Activated CD4-positive, alpha-beta T cell treated with anti-CD3 and anti-CD28 coated beads for 36 hours (primary cell): ENCODE measurements around the gene KLF13. TPM values are rescaled to one million over a fixed set of nuclear protein-coding genes. Genes with fewer than 3 reads are reported as not detected.
A peak's percentile ranks its signal among the peaks of the same experiment; 100 is the strongest.

ENCODE experiments used
- ATAC-seq: fragments of 200-7000 bp; cut with Tn5 transposase; one replicate; pipeline ENCODE4 v1.10.0; 2021; ENCODE audit warnings: mild to moderate bottlenecking, moderate library complexity
- CTCF ChIA-PET: fragments of 350-600 bp; sonication (Branson Sonifier 250); formaldehyde crosslinking; loops from one replicate; lab custom pipeline; 2021; ENCODE audit warnings: antibody characterized with exemption; lab: Charles Lee
- POLR2A ChIA-PET: fragments of 350-600 bp; sonication (Branson Sonifier 250); formaldehyde crosslinking; loops from one replicate; lab custom pipeline; 2021; ENCODE audit warnings: antibody characterized with exemption, inconsistent platforms; lab: Charles Lee
- DNase-seq: peaks from one replicate; pipeline ENCODE4 v3.0.0-alpha.2; 2020
- H3K27ac Mint-ChIP-seq: one replicate; pipeline ENCODE4 v1.8.0; 2021; ENCODE audit warnings: mixed read lengths
- H3K27me3 Mint-ChIP-seq: one replicate; pipeline ENCODE4 v1.8.0; 2021; ENCODE audit warnings: mixed read lengths
- H3K36me3 Mint-ChIP-seq: one replicate; pipeline ENCODE4 v1.8.0; 2021; ENCODE audit warnings: low read depth, mixed read lengths
- H3K4me1 Mint-ChIP-seq: one replicate; pipeline ENCODE4 v1.8.0; 2021; ENCODE audit warnings: mixed read lengths
- H3K4me3 Mint-ChIP-seq: one replicate; pipeline ENCODE4 v1.8.0; 2021; ENCODE audit warnings: mild to moderate bottlenecking, moderate library complexity, mixed read lengths
- H3K9me3 Mint-ChIP-seq: one replicate; pipeline ENCODE4 v1.8.0; 2021; ENCODE audit warnings: low read depth, mixed read lengths
- intact Hi-C, 2 experiments: fragments of 100-400 bp; cut with DNase I in 1 of 2; cut with micrococcal nuclease in 1 of 2; formaldehyde crosslinking; loops; one replicate each; pipeline versions ENCODE4 v1.14.2 to v1.15.1; 2022 to 2024; cut with DNase I, micrococcal nuclease
- total RNA-seq, 2 experiments: library from RNA; stranded (reverse); gene quantifications; one replicate each; pipeline ENCODE4 v1.2.3, GENCODE V29; 2021

The KLF13 gene
- total RNA-seq, 2 experiments from 2014 or later: 147 to 212 TPM

DNA sequence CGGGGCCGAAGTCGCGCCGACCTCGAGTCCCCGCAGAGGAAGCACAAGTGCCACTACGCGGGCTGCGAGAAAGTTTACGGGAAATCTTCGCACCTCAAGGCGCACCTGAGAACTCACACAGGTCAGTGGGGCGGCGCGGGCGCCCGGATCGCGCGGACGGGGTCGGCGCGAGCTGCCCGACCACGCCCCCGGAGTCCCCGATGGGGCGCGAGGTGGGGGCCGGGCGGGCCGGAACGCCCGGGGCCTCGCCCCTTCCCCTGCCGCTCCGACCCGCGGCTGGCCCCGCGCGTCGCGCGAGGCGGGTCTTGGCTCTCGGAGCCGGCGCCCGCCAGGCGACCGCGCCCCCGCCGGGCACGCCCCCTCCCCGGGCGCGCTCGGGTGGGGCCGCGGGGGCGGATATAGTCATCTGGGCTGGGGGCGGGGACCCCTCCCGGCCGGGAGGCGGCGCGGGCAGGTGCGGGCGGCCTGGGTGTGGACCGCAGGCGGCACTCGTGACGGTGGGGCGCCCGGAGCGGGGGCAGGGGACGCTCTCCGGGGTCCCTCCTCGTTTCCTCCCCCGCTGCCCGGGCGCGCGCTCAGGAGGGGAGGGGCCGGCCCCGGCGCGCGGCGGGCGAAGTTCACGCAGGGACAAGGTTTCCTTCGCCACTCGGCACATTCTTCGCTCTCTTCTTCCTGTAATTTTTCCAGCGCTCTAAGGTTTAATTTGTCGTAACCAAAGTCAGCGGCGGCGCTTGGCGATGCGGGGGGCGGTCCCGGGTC lies 1.2 kb downstream of the KLF13 start:
- ChIA-PET CTCF (interaction anchor here (1.5 to 3.0 kb wide), 2 partner anchors 19 to 161 kb away, joined by 5 to 10 read pairs; no protein-coding TSS in a partner anchor), POLR2A (interaction anchor here (1.0 kb wide), 1 partner anchor 19 kb away, joined by 6 read pairs; no protein-coding TSS in a partner anchor)
- peaks cover 53% of the 10 kb centered on the region for H3K4me1 Mint-ChIP-seq
- peak; percentile 79 for DNase-seq
- H3K36me3 Mint-ChIP-seq: peaks cover 22% of the 10 kb centered on the region
- peak overlapping the region; percentile 97 for H3K4me3 Mint-ChIP-seq
- intact Hi-C loops: loop anchor here (1.0 to 10.0 kb wide), 9 partner anchors 19 to 703 kb away; partner anchors contain the start of genes ARHGAP11B (in 2 of the 2) and FAN1 (in 1 of the 2)
- no peaks in the 10 kb centered on the region for H3K27me3 Mint-ChIP-seq
- ATAC-seq: no peak
- H3K9me3 Mint-ChIP-seq: no peaks in the 10 kb centered on the region
- H3K27ac Mint-ChIP-seq: peak overlapping the region; percentile 94

DNA sequence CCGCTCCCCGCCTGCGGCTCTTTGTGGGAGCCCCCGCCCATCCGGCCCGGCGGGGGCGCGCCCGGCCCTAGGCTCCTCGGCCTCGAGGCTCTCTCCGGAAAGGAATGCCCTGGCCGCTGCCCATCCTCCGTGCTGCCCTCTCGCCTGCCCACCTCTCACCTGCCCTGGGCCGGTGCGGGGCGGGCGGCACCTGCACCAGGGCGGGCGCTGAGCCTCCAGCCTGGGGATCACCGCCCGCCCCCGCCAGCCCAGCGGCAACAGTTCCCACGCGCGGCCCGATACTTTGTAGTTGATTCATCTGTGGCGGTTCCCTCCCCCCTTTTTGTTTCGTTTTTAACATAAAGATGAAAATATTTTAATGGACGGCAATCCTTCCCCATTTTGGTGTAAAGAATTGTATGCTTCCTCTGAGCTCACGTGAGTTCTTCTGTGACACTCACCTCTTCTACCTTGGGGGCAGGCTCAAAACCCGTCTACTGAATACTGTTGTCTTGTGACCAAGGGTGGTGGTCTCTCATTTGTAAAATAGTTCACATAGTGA lies 1.9 kb downstream of the KLF13 start:
- peak overlapping the region; percentile 97 for H3K4me3 Mint-ChIP-seq
- H3K9me3 Mint-ChIP-seq: no peaks in the 10 kb centered on the region
- ChIA-PET POLR2A (interaction anchor here (1.0 to 1.2 kb wide), 2 partner anchors 14 to 19 kb away, joined by 3 to 6 read pairs; no protein-coding TSS in a partner anchor), CTCF (interaction anchor here (0.8 to 3.0 kb wide), 8 partner anchors 14 to 160 kb away, joined by 3 to 10 read pairs (median 6); no protein-coding TSS in a partner anchor)
- DNase-seq: peak; percentile 92
- intact Hi-C loops: loop anchor here (1.0 to 10.0 kb wide), 5 partner anchors 19 to 704 kb away; partner anchors contain the start of genes ARHGAP11B (in 2 of the 2) and FAN1 (in 1 of the 2)
- peak overlapping the region; percentile 94 for H3K27ac Mint-ChIP-seq
- H3K27me3 Mint-ChIP-seq: no peaks in the 10 kb centered on the region
- ATAC-seq: peak; percentile 10
- peaks cover 59% of the 10 kb centered on the region for H3K4me1 Mint-ChIP-seq
- H3K36me3 Mint-ChIP-seq: peaks cover 22% of the 10 kb centered on the region

DNA sequence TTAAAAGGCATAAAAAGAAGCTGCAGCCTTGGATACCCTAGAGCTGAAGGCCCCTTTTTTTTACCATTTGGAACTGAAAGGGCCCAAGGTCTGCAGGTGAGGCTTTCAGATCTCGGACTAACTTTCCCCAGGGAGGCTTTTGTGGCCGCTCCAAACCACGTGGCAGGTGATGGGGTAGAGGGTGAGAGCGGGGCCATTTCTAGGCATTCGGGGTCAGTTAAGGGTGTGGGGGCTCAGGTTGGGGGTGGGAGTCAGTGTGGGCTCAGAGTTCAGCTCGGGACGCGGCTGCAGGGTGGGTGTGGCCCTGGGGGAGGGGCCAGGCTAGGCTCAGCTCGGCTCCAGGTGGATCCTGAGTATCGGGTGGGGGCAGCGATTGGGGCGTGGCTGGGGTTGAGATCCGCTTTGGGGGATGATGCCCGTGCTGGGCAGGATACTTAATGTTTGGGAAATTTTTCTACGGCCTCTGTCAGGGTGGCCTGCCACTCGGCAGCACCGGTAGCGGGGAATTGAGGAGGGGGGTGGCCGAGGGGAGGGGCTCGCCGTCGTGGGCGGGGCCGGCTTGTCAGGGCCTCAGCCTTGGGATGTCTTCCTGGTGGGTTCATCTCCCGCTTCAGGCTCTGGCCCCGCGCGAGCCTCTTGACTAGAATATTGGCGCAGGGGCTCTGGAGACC lies 2.5 kb downstream of the KLF13 start:
- CTCF ChIA-PET: interaction anchor here (0.8 to 3.0 kb wide), 8 partner anchors 13 to 160 kb away, joined by 3 to 10 read pairs (median 6); no protein-coding TSS in a partner anchor
- Mint-ChIP-seq H3K36me3 (peaks cover 22% of the 10 kb centered on the region), H3K9me3 (no peaks in the 10 kb centered on the region), H3K27me3 (no peaks in the 10 kb centered on the region), H3K27ac (peak overlapping the region; percentile 94), H3K4me1 (peaks cover 64% of the 10 kb centered on the region), H3K4me3 (peak overlapping the region; percentile 97)
- DNase-seq (peak; percentile 62), ATAC-seq (no peak)
- POLR2A ChIA-PET: interaction anchor here (1.0 to 1.2 kb wide), 2 partner anchors 13 to 18 kb away, joined by 3 to 6 read pairs; no protein-coding TSS in a partner anchor
- intact Hi-C loops: loop anchor here (1.0 to 10.0 kb wide), 6 partner anchors 8 to 704 kb away; partner anchors contain the start of genes ARHGAP11B (in 2 of the 2) and FAN1 (in 1 of the 2)

DNA sequence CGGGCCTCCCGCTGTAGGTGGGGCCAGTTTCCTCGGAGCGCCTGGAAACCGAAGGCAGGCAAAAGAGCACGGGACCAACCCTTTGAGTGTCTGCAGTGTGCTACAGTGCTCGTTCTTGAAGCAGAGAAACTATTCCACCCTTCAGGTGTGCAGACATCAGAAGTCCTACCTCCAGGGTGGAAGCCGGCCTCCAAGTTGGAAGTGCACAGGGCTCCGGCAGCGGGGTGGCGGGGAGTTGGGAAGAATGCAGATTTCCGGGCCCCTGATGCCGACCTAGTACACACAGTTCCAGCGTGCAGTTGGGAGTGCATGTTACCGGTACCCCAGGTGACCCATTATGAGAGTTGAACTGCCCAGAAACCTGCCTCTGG lies 3.0 kb downstream of the KLF13 start:
- H3K4me1 Mint-ChIP-seq: peaks cover 64% of the 10 kb centered on the region
- DNase-seq (no peak), ATAC-seq (no peak)
- H3K27me3 Mint-ChIP-seq: no peaks in the 10 kb centered on the region
- peaks cover 23% of the 10 kb centered on the region for H3K36me3 Mint-ChIP-seq
- POLR2A ChIA-PET: interaction anchor here (1.2 kb wide), 1 partner anchor 13 kb away, joined by 3 read pairs; no protein-coding TSS in a partner anchor
- CTCF ChIA-PET: interaction anchor here (1.1 to 3.0 kb wide), 4 partner anchors 17 to 159 kb away, joined by 4 to 10 read pairs (median 6); no protein-coding TSS in a partner anchor
- peak overlapping the region; percentile 94 for H3K27ac Mint-ChIP-seq
- peak overlapping the region; percentile 97 for H3K4me3 Mint-ChIP-seq
- H3K9me3 Mint-ChIP-seq: no peaks in the 10 kb centered on the region
- intact Hi-C loops: loop anchor here (1.0 to 10.0 kb wide), 6 partner anchors 8 to 705 kb away; partner anchors contain the start of genes ARHGAP11B (in 2 of the 2) and FAN1 (in 1 of the 2)

DNA sequence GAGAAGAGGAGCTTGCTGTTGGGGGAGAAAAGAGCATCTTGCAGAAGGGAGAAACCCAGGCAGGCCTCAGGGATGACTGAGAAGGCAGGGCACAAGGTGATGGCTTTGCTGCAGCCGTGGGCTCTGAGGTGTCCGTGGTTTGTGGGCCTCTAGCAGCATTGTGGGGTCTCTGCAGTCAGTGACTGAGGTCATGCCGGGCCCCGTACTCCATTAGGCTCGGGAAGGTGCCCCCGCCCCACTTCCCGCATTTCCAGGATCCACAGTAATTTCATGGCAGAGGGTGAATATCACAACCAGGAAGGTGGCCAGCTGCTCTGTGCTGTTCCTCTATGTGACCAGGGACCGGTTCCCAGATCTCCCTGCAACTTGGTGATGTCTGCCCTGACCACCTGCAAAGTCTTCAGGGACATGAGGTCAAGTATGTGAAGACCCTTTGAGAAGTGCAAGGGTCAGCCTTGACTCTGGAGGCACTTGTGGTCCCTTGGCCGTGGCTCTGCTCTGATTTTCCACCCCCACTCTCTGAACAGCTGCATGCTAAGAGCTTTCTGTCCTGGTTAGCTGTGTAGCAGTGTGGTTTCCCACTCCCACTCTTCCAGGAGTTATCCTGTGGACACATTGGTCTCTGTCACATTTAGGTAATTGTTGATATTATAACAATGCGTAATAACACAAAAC lies 3.6 kb downstream of the KLF13 start:
- ChIA-PET CTCF (interaction anchor here (0.8 to 3.0 kb wide), 3 partner anchors 13 to 36 kb away, joined by 3 to 10 read pairs (median 7); no protein-coding TSS in a partner anchor), POLR2A (interaction anchor here (0.6 kb wide), 1 partner anchor 16 kb away, joined by 3 read pairs; no protein-coding TSS in a partner anchor)
- H3K9me3 Mint-ChIP-seq: no peaks in the 10 kb centered on the region
- no peaks in the 10 kb centered on the region for H3K27me3 Mint-ChIP-seq
- ATAC-seq: no peak
- peaks cover 64% of the 10 kb centered on the region for H3K4me1 Mint-ChIP-seq
- peaks cover 27% of the 10 kb centered on the region for H3K36me3 Mint-ChIP-seq
- peak overlapping the region; percentile 73 for H3K27ac Mint-ChIP-seq
- intact Hi-C loops: loop anchor here in 1 of 2 experiments (1.0 kb wide), 1 partner anchor 8 kb away; no protein-coding TSS in a partner anchor
- DNase-seq: no peak
- peak overlapping the region; percentile 97 for H3K4me3 Mint-ChIP-seq

DNA sequence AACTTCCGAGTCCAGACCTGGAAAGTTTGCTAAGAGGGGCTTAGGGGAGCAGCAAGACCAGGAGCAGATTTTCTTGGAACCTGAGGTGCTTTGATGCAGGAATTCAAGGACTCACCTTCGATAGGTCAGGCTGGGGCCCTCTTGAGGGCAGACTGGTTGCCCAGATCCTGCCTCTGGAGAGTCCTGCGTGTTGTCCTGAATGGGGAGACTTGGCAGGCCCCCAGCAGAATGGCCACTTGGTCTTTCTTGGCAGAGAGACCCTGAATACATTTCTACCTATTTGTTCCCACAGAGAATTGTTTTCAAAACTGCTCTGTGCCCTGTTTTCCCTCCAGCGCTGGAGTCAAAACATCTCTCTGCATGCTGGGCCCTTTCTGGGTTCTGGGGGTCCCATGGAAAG lies 4.2 kb downstream of the KLF13 start:
- peaks cover 70% of the 10 kb centered on the region for H3K4me1 Mint-ChIP-seq
- intact Hi-C loops: loop anchor here in 1 of 2 experiments (1.0 kb wide), 1 partner anchor 7 kb away; no protein-coding TSS in a partner anchor
- H3K4me3 Mint-ChIP-seq: peak overlapping the region; percentile 97
- ChIA-PET CTCF (interaction anchor here (0.8 to 3.0 kb wide), 3 partner anchors 14 to 35 kb away, joined by 3 to 10 read pairs (median 7); no protein-coding TSS in a partner anchor), POLR2A (no interaction called here)
- no peaks in the 10 kb centered on the region for H3K27me3 Mint-ChIP-seq
- peaks cover 31% of the 10 kb centered on the region for H3K36me3 Mint-ChIP-seq
- no peak for ATAC-seq
- H3K27ac Mint-ChIP-seq: peak overlapping the region; percentile 71
- no peak for DNase-seq
- H3K9me3 Mint-ChIP-seq: no peaks in the 10 kb centered on the region

DNA sequence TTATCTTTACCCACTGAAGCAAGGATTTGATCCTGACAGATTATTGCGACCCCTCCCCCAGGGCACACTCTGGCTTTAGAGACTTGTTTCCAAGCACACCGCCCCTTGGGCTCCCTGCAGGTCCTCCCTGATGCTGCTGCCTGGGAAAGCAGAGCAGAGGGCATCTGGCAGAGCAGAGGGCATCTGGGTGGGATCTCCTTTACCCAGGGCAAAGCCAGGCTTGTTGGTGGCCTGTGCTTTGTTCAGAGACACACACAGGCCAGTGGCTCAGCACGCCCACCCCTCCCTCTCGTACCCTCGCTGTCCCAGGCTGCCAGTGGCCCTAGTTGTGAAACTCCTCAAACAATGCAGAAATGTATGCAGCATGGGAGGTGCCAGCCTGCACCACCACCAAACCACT lies 4.8 kb downstream of the KLF13 start:
- Mint-ChIP-seq H3K9me3 (no peaks in the 10 kb centered on the region), H3K27me3 (no peaks in the 10 kb centered on the region), H3K36me3 (peaks cover 31% of the 10 kb centered on the region), H3K4me1 (peaks cover 75% of the 10 kb centered on the region), H3K4me3 (peak overlapping the region; percentile 97), H3K27ac (peak overlapping the region; percentile 79)
- CTCF ChIA-PET: no interaction called here
- POLR2A ChIA-PET: no interaction called here
- no peak for DNase-seq
- intact Hi-C loops: no loop called here
- no peak for ATAC-seq

DNA sequence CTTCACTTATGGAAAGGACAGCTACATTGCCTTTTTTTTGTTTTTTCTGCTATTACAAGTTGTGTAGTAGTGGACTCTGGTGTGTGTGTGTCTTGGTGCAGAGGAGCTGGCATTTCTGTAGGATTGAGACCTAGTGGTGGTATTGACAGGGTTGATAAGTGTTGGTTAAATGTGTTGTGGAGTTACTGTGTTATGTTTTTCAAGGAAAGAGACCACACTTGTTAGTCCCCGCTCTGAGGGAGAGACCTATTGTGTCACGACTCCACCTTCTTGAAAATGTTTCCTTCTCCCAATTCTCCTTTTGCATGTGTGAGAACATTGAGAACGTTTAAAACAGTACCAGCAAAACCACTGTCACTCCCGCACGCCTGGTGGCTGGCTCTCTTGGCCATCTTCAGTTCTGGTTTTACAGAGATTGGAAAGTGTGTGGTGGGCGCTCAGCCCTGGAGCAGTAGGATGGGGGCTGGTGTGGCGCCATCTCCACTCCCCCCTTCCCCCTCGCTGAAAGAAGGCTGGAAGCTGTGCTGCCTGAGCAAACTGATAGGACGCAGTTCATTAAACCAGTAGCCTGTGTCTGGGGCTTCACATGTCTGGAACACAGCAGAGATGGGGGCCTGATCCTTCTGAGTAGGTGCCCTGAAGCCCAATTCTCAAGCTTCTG lies 5.5 kb downstream of the KLF13 start:
- DNase-seq (no peak), ATAC-seq (no peak)
- intact Hi-C loops: no loop called here
- Mint-ChIP-seq H3K36me3 (peaks cover 31% of the 10 kb centered on the region), H3K4me1 (peaks cover 83% of the 10 kb centered on the region), H3K27ac (peak overlapping the region; percentile 79), H3K9me3 (no peaks in the 10 kb centered on the region), H3K27me3 (no peaks in the 10 kb centered on the region), H3K4me3 (peak overlapping the region; percentile 97)
- POLR2A ChIA-PET: interaction anchor here (0.6 kb wide), 1 partner anchor 10 kb away, joined by 3 read pairs; no protein-coding TSS in a partner anchor
- CTCF ChIA-PET: interaction anchor here (0.7 to 1.5 kb wide), 2 partner anchors 33 to 156 kb away, joined by 3 to 6 read pairs; no protein-coding TSS in a partner anchor

DNA sequence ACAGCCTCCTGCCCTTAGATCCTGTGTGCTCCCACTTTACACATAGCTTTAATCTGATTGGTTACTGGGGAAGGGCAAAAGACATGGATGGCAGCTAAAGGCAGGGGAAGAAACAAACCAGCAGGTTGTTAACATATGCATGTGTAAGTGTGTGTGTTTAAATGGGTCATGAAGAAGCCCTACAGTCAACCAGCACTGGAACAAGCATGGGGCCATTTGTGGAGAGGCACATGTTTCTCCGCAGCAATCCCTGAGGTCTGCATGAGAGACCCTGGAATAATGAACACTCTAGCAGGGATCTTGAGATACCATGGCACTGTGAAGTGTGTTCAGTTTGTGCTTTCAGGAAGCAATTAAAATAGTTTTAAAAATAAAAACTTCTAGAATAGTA lies 6.0 kb downstream of the KLF13 start:
- H3K36me3 Mint-ChIP-seq: peaks cover 31% of the 10 kb centered on the region
- POLR2A ChIA-PET: interaction anchor here (0.6 kb wide), 1 partner anchor 10 kb away, joined by 3 read pairs; no protein-coding TSS in a partner anchor
- H3K9me3 Mint-ChIP-seq: no peaks in the 10 kb centered on the region
- DNase-seq (no peak), ATAC-seq (no peak)
- peak overlapping the region; percentile 97 for H3K4me3 Mint-ChIP-seq
- CTCF ChIA-PET: interaction anchor here (0.7 to 1.5 kb wide), 2 partner anchors 33 to 155 kb away, joined by 3 to 6 read pairs; no protein-coding TSS in a partner anchor
- peak overlapping the region; percentile 79 for H3K27ac Mint-ChIP-seq
- H3K27me3 Mint-ChIP-seq: no peaks in the 10 kb centered on the region
- H3K4me1 Mint-ChIP-seq: peaks cover 88% of the 10 kb centered on the region
- intact Hi-C loops: no loop called here
